H9 (cell line): ENCODE data around the gene TM6SF1. TPM values are rescaled to one million over a fixed set of nuclear protein-coding genes. Genes with fewer than 3 reads are reported as not detected.
A peak's percentile ranks its signal among the peaks of the same experiment; 100 is the strongest.

ENCODE experiments used
- DNase-seq: peaks from one replicate; pipeline ENCODE4 v3.0.0-alpha.2; 2017
- H2AFZ ChIP-seq: one replicate; pipeline ENCODE4 v1.6.1; 2013; ENCODE audit warnings: mild to moderate bottlenecking, low read length, control low read depth, moderate library complexity
- H2AK5ac ChIP-seq: 2 replicates; pipeline ENCODE4 v1.6.1; 2013; ENCODE audit warnings: low read length, control low read depth, mixed read lengths; ENCODE audit not compliant: insufficient read length
- H2BK120ac ChIP-seq: one replicate; pipeline ENCODE4 v1.6.1; 2013; ENCODE audit warnings: low read depth, mild to moderate bottlenecking, low read length, control low read depth, inconsistent platforms; ENCODE audit not compliant: poor library complexity, severe bottlenecking
- H2BK12ac ChIP-seq: 2 replicates; pipeline ENCODE4 v1.6.1; 2013; ENCODE audit warnings: low read length, control low read depth, mixed read lengths, low read depth; ENCODE audit not compliant: insufficient read length
- H2BK15ac ChIP-seq: 2 replicates; pipeline ENCODE4 v1.6.1; 2013; ENCODE audit warnings: low read depth, low read length, control low read depth
- H2BK20ac ChIP-seq: one replicate; pipeline ENCODE4 v1.6.1; 2013; ENCODE audit warnings: low read depth, mild to moderate bottlenecking, low read length, control low read depth, inconsistent platforms; ENCODE audit not compliant: poor library complexity, severe bottlenecking
- H2BK5ac ChIP-seq: 2 replicates; pipeline ENCODE4 v1.6.1; 2013; ENCODE audit warnings: low read length, control low read depth, mixed read lengths; ENCODE audit not compliant: insufficient read length
- H3K14ac ChIP-seq: 2 replicates; pipeline ENCODE4 v1.6.1; 2013; ENCODE audit warnings: low read length, control low read depth; ENCODE audit not compliant: insufficient read depth
- H3K18ac ChIP-seq: 2 replicates; pipeline ENCODE4 v1.6.1; 2013; ENCODE audit warnings: low read depth, mild to moderate bottlenecking, mixed read lengths, low read length, control low read depth; ENCODE audit not compliant: insufficient read length
- H3K23ac ChIP-seq: 2 replicates; pipeline ENCODE4 v1.6.1; 2013; ENCODE audit warnings: low read length, control low read depth, mixed read lengths, low read depth; ENCODE audit not compliant: insufficient read length
- H3K23me2 ChIP-seq: 2 replicates; pipeline ENCODE4 v1.6.1; 2013; ENCODE audit warnings: low read depth, mild to moderate bottlenecking, mixed read lengths, low read length, control low read depth; ENCODE audit not compliant: insufficient read length, poor library complexity, severe bottlenecking
- H3K27ac ChIP-seq: 2 replicates; pipeline ENCODE4 v1.5.1; 2013; ENCODE audit warnings: low read length, control low read depth, mixed read lengths, low read depth; ENCODE audit not compliant: insufficient read length
- H3K27me3 ChIP-seq: 2 replicates; pipeline ENCODE4 v1.6.1; 2013; ENCODE audit warnings: low read length, control low read depth, inconsistent platforms; ENCODE audit not compliant: insufficient read depth
- H3K4ac ChIP-seq: 2 replicates; pipeline ENCODE4 v1.6.1; 2013; ENCODE audit warnings: low read depth, mild to moderate bottlenecking, control low read depth, inconsistent platforms, low read length, moderate library complexity
- H3K4me1 ChIP-seq: 2 replicates; pipeline ENCODE4 v1.6.1; 2013; ENCODE audit warnings: low read length, control low read depth, inconsistent platforms; ENCODE audit not compliant: insufficient read depth
- H3K4me2 ChIP-seq: 2 replicates; pipeline ENCODE4 v1.6.1; 2013; ENCODE audit warnings: low read length, control low read depth, mixed read lengths; ENCODE audit not compliant: insufficient read length, insufficient read depth
- H3K56ac ChIP-seq: 2 replicates; pipeline ENCODE4 v1.6.1; 2013; ENCODE audit warnings: low read depth, mild to moderate bottlenecking, mixed read lengths, low read length, control low read depth; ENCODE audit not compliant: insufficient read length
- H3K79me1 ChIP-seq: 2 replicates; pipeline ENCODE4 v1.6.1; 2013; ENCODE audit warnings: low read depth, mild to moderate bottlenecking, moderate library complexity, low read length, control low read depth, inconsistent platforms; ENCODE audit not compliant: insufficient read depth, poor library complexity, severe bottlenecking
- H3K79me2 ChIP-seq: 2 replicates; pipeline ENCODE4 v1.6.1; 2013; ENCODE audit warnings: low read length, control low read depth, inconsistent platforms; ENCODE audit not compliant: insufficient read depth
- H3K9ac ChIP-seq: 2 replicates; pipeline ENCODE4 v1.6.1; 2013; ENCODE audit warnings: low read length, control low read depth, mixed read lengths; ENCODE audit not compliant: insufficient read length; ENCODE audit errors: extremely low read depth
- H3K9me3 ChIP-seq: one replicate; pipeline ENCODE4 v1.6.1; 2013; ENCODE audit warnings: low read depth, low read length, inconsistent platforms; ENCODE audit not compliant: control insufficient read depth
- H3T11ph ChIP-seq: one replicate; pipeline ENCODE4 v1.6.1; 2013; ENCODE audit warnings: mild to moderate bottlenecking, low read length, control low read depth, inconsistent platforms
- H4K20me1 ChIP-seq: one replicate; pipeline ENCODE4 v1.6.1; 2013; ENCODE audit not compliant: control insufficient read depth, insufficient read length, insufficient read depth
- H4K5ac ChIP-seq: 2 replicates; pipeline ENCODE4 v1.6.1; 2013; ENCODE audit warnings: low read depth, mild to moderate bottlenecking, mixed read lengths, low read length, control low read depth; ENCODE audit not compliant: insufficient read length
- H4K8ac ChIP-seq: replicated peaks from 2 replicates; pipeline ENCODE4 v1.6.1; 2013; ENCODE audit warnings: low read length, control low read depth, mixed read lengths, low read depth; ENCODE audit not compliant: insufficient read length
- H4K91ac ChIP-seq: 2 replicates; pipeline ENCODE4 v1.6.1; 2013; ENCODE audit warnings: low read depth, mild to moderate bottlenecking, moderate library complexity, mixed read lengths, low read length, control low read depth; ENCODE audit not compliant: insufficient read length
- H3K27ac Mint-ChIP-seq, 3 experiments: 2 replicates in 2 of 3; 3 replicates in 1 of 3; pipeline ENCODE4 v1.8.0; 2020 to 2021; ENCODE audit warnings: mixed read lengths in 3 of 3, mild to moderate bottlenecking in 1 of 3, moderate library complexity in 1 of 3
- H3K27me3 Mint-ChIP-seq: 2 replicates; pipeline ENCODE4 v1.8.0; 2021; ENCODE audit warnings: low read depth, mild to moderate bottlenecking, moderate library complexity, mixed read lengths
- H3K36me3 Mint-ChIP-seq, 3 experiments: 2 replicates in 2 of 3; 3 replicates in 1 of 3; pipeline ENCODE4 v1.8.0; 2020 to 2021; ENCODE audit warnings: low read depth in 3 of 3, mixed read lengths in 3 of 3; ENCODE audit not compliant: insufficient read depth in 1 of 3
- H3K4me1 Mint-ChIP-seq, 2 experiments: 2 replicates each; pipeline ENCODE4 v1.8.0; 2020; ENCODE audit warnings: mixed read lengths in 2 of 2
- H3K4me3 Mint-ChIP-seq, 2 experiments: 2 replicates in 1 of 2; 3 replicates in 1 of 2; pipeline ENCODE4 v1.8.0; 2020 to 2021; ENCODE audit warnings: mild to moderate bottlenecking in 2 of 2, mixed read lengths in 2 of 2, moderate library complexity in 1 of 2
- H3K9me3 Mint-ChIP-seq, 2 experiments: 2 replicates in 1 of 2; 3 replicates in 1 of 2; pipeline ENCODE4 v1.8.0; 2020; ENCODE audit warnings: mild to moderate bottlenecking in 2 of 2, mixed read lengths in 2 of 2, moderate library complexity in 1 of 2
- CTCF ChIP-seq: fragments of 200-600 bp; sonication (generic); conservative IDR thresholded peaks from 3 replicates; pipeline ENCODE4 v1.8.0; 2021; ENCODE audit warnings: antibody characterized with exemption, mild to moderate bottlenecking
- WGBS: extraction: QIAGEN DNeasy Blood & Tissue Kit; methylation state at CpG from one replicate; pipeline ENCODE4 v1.1.7; 2013; ENCODE audit warnings: missing lambda C conversion rate, low lambda C conversion rate, mixed read lengths; ENCODE audit not compliant: insufficient read length; ENCODE audit errors: extremely low coverage; 5-methylcytosine and 5-hydroxymethylcytosine counted together
- total RNA-seq: library from RNA; stranded (reverse); gene quantifications from 2 replicates; pipeline ENCODE4 v1.2.1, GENCODE V29; 2021

TM6SF1 gene
- total RNA-seq, 1 experiment from 2014 or later = 0.96 TPM

- H3K14ac ChIP-seq = no peak overlapping the region
- 0 out of 7 replicates have a peak overlapping the region, but pooled peaks of 1 of the 3 experiments have one; percentile 6 for H3K27ac Mint-ChIP-seq
- no peak overlapping the region for H2BK120ac ChIP-seq
- no peak overlapping the region for H4K91ac ChIP-seq
- H2BK12ac ChIP-seq = no peak overlapping the region
- H3K4me1 Mint-ChIP-seq = peaks cover 9 to 12% of the 10 kb centered on the region in 2 experiments
- no peak overlapping the region for H3K27ac ChIP-seq
- no peak overlapping the region for H2BK5ac ChIP-seq
- H3K9me3 ChIP-seq = no peaks in the 10 kb centered on the region
- peaks cover 37% of the 10 kb centered on the region; the same call in 1 of the 2 replicates for H3K79me2 ChIP-seq
- H3K18ac ChIP-seq = no peak overlapping the region
- peaks cover 6% of the 10 kb centered on the region for H3K23me2 ChIP-seq
- H2AK5ac ChIP-seq = no peak overlapping the region
- peaks cover 0 to 8% (median 7%) of the 10 kb centered on the region in 3 experiments; a peak in 4 of 7 replicates for H3K36me3 Mint-ChIP-seq
- peak overlapping the region; percentile 29 for H3K4me2 ChIP-seq
- no peaks in the 10 kb centered on the region for H3K27me3 ChIP-seq
- H3K23ac ChIP-seq = no peak overlapping the region
- peaks cover 7 to 10% of the 10 kb centered on the region in 2 experiments for H3K9me3 Mint-ChIP-seq
- peaks cover 4% of the 10 kb centered on the region for H3K79me1 ChIP-seq
- H2BK15ac ChIP-seq = no peak overlapping the region
- no peak overlapping the region for H3T11ph ChIP-seq
- TF ChIP-seq CTCF = no peak
- DNase-seq = no peak
- H4K5ac ChIP-seq = no peak overlapping the region
- no peak overlapping the region for H2BK20ac ChIP-seq
- peak overlapping the region in 1 of 2 experiments; percentile 90; a peak in 4 of 5 replicates for H3K4me3 Mint-ChIP-seq
- H3K27me3 Mint-ChIP-seq = no peaks in the 10 kb centered on the region
- WGBS = no CpG with 5 or more reads among the region's 4 CpGs
- H3K4ac ChIP-seq = no peak overlapping the region
- peaks cover 8% of the 10 kb centered on the region; the same call in 1 of the 2 replicates for H3K4me1 ChIP-seq
- H4K8ac ChIP-seq = no peak overlapping the region
- no peak overlapping the region for H3K9ac ChIP-seq
- H3K56ac ChIP-seq = no peak overlapping the region
- no peaks in the 10 kb centered on the region for H4K20me1 ChIP-seq
- H2AFZ ChIP-seq = no peak overlapping the region
Measured at GRCh38 chr15:83064859-83065258, 42.6 kb upstream of the TM6SF1 start.
